Measurements from ENCODE around the gene OTOG.

OTOG gene

DNA sequence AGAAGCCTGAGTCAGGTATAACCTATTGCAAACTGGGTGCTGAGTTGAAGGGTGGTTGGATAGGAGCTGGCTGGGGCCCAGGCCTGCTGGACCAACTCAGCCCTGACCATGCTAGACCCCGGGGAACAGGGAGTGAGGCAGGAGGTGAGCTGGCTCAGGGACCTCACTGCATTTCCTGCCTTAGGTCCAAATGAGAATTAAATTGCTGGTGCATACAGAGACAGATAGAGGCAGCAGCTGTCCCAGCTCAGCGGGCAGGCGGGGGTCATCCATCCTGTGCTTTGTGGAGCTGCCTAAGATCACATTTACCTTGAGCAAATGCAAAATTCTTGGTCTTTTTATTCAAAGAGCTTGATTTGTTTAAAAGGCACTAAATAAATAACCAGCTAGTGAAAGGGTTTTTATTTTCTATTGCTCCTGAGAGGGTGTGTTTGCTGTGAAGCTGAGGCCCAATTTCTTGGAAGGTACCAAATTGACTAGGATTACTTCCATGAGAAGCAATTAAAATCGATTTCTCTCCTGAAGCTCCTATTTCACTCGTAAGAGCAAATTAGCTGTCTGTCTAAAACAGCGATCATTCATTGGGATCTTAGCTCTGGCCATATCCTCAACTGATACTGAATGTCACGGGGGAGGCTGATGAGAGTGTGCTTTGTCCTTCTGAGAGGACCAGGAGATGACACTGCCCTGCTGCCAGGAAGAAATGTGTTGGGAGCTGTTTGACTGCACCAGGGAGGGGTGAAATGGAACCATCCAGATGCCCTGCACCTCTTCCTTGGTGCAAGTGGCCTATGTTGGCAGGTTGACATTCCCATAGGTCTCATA lies 27.8 kb upstream of the OTOG start:
- no peak for DNase-seq (ENCODE audit: low read depth in 3 of 3)

GRCh38 chr11:17521106-17521900 lies 25.8 kb upstream of the OTOG start:
- no peak for DNase-seq (ENCODE audit: low read depth in 3 of 3)

DNA sequence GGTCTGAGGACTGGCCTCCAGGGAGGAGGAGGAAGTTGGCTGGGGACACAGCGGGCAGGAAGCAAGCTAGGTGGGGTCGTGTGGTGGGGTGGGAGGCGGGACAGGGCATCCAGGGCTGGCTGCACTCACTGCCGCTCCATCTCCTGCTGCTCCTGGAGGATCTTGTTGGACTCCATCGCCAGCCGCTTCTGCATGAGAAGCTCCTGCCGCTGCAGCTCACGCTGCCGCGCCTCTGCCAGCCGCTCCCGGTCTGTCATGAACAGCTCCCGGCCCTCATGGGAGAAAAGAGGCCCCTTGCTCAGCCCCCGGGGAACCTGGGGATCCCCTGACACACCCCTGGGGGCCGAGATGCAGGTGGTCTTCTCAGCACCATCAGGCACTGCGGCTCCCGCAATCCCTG lies 24.4 kb upstream of the OTOG start:
- DNase-seq (ENCODE audit: low read depth in 3 of 3) = no peak

DNA sequence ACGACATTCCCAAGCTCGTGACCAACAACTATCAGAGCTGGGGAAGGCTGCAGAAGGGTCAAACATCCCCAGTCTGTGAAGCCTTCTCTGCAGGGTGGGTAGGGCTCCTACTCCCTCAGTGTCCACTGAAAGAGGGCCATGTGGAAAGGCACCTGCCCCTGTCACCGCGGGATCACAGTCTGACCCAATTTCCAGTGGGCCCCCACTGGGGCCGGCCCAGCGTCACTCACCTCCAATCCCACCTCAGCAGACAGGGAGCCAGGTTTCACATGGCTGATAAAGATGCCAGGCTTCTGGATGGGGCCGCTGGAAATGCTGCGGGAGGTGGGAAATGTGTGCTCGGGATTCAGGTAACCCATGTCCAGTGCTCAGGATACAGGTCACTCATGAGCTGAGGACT lies 22.8 kb upstream of the OTOG start:
- DNase-seq (ENCODE audit: low read depth in 3 of 3) = no peak

GRCh38 chr11:17525570-17525969 lies 21.5 kb upstream of the OTOG start:
- DNase-seq (ENCODE audit: low read depth in 3 of 3) = no peak

- no peak for DNase-seq (ENCODE audit: low read depth in 3 of 3)
These were observed 20.7 kb upstream of the OTOG start for GRCh38 chr11:17526326-17526725.

GRCh38 chr11:17526931-17527627 lies 20.0 kb upstream of the OTOG start:
- no peak for DNase-seq (ENCODE audit: low read depth in 3 of 3)

- DNase-seq (ENCODE audit: low read depth in 3 of 3) = no peak
These were observed 19.4 kb upstream of the OTOG start for GRCh38 chr11:17527628-17527995.

DNA sequence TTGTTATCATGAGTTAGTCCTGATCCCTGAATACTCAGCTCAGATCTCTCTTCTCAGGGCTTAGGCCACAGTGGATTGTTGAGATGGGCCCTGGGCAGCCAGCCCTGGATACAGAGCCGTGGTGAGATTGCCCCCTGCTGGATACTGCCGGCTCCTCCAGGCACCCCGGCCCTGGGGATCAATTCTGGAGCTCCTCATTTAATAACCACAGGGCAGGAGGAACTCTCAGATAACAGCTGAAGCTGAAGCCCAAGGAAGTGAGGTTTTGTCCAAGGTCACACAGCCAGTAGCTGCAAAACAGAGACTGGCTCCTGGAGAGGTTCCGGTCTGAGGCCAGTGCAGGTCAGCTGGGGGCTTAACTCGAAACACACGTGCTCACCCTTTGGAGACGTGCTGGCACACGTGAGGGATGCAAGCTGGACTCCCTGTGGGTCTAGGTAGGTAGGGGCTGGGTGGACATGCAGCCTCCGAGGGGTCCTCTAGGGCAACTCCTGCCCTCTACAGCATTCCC lies 18.8 kb upstream of the OTOG start:
- DNase-seq (ENCODE audit: low read depth in 3 of 3) = peak in 1 of 3 experiments; percentile 21

DNA sequence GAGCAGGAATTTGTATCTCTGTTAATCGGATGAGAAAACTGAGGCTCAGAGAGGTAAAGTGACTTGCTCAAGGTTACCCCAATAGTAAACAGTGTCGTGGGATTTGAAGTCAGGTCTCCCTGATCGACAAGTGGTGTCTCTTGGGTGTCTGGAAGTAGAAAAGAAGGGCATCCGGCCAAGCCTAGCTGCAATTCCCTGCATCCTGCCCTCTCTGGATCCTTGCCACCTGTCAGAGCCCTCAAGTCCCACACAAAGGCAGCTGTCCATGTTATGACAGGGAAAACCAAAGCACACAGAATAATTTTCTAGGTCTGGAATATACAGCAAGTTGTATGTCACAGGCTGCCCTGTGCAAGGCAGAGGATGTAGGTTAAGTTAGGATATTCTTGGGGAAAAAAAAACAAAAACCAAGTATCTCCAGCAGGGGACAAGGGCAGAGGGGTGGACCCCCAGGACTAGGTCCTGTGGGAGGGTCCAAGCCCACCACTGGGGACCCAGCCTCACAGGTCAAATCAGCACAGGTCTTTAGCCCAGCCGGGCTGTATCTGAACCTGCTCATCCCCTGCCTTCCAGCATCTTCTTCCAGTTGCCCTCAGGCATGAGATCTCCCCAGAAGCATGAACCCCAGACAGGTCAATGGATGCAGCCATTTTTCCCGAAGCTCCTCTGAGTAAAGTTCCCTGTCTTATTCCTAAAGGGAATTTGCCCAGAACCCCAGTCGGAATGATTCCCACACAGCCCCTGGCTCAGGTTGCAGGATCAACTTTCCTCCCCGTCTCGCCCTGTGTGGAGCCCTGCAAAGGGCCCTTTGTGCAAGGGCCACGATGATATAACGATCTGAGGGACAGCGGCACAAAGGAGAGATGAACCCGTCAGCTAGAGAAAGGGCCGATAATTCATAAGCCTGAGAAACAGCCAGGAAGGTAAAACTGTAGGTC lies 17.9 kb upstream of the OTOG start:
- DNase-seq (ENCODE audit: low read depth in 3 of 3) = no peak

- no peak for DNase-seq (ENCODE audit: low read depth in 3 of 3)
These were observed 17.2 kb upstream of the OTOG start for GRCh38 chr11:17529844-17530185.

GRCh38 chr11:17531071-17531600 lies 15.9 kb upstream of the OTOG start:
- no peak for DNase-seq (ENCODE audit: low read depth in 3 of 3)

- no peak for DNase-seq (ENCODE audit: low read depth in 3 of 3)
These were observed 15.4 kb upstream of the OTOG start for GRCh38 chr11:17531636-17532113.

GRCh38 chr11:17532784-17533183 lies 14.3 kb upstream of the OTOG start:
- DNase-seq (ENCODE audit: low read depth in 3 of 3) = no peak

DNA sequence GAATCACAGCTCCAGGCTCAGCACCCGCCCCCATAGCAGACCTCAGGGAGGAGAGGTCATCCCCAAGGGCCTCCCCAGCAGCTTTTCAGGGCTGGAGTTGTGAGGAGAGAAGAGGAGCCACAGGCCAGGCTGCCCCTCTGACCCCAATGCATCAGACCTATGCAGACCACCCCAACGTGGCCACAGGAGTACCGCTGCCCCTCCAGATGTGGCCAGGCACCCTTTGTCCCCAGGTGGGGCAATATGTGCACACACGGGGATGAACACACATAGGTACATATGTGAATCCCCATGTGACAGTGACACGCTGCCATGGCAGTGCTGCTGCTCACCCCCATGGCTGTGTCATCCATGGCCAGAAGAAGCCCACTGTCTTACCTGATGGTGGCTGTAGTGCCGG lies 13.7 kb upstream of the OTOG start:
- no peak for DNase-seq (ENCODE audit: low read depth in 3 of 3)

DNA sequence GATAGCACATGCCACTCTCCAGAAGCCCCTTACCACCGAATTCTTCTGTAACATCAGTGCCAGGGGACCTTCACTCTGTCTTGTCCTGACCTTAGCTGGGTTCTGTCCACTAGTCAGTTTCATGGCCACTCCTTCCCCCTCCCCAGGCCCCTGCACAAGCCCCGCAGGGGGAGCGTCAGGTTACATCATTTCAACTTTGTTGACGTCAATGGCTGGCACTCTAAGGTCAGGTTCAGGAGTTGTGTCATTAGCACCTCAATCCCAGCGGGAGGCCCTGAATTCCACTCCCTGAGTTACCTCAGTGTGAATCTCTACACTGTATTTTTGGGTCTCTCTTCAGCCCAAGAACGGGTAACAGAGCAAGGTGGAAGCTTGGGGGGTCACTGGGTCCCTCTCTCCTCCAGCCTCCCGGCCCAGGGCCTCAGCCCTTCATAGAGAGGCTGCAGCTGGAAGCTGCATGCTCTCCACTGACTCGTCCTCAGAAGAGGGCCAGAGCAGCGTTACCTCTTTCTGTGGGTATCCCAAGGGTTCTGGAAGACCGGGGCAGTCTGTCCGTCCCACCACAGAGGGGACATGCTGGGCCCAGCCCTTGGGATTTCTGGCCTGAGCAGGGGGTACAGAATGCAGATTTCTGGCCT lies 13.2 kb upstream of the OTOG start:
- no peak for DNase-seq (ENCODE audit: low read depth in 3 of 3)

DNA sequence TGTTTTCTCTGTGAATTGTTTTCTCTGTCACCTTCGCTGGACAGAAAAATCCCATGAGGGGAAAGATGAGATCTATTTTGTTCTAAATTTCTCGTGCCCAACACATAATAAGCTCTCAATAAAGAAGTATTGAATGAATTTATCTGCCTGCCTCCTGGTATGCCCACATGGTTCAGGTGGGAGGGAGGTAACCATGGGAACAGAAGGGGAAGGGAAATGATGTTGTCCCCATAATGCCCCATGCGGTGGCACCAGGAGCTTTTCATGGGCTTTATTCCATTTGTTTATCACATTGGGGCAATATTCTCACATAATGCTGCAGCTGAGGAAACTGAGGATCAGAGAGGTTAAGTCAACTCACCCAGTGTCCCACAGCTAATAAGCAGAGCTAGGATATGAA lies 11.6 kb upstream of the OTOG start:
- DNase-seq (ENCODE audit: low read depth in 3 of 3) = no peak

DNA sequence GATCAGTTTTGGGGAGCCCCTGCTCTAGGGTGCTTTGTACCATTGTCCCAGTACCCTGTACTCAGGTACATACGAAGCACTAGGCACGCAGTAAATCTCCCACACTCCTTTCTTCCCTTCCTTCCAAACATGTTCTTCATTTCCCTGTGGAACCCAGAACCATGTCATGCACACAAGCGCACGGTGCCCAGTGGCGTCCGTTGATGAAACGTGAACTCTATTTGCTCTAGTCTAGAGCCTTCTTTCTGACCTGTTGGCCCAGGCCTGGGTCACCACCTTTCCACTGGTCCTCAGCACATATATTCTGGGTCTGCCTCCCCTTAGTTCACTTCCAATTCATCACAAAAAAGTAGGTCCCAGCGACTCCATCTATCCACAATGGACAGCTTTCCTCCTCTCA lies 9.8 kb upstream of the OTOG start:
- no peak for DNase-seq (ENCODE audit: low read depth in 3 of 3)

- DNase-seq (ENCODE audit: low read depth in 3 of 3) = no peak
These were observed 9.0 kb upstream of the OTOG start for GRCh38 chr11:17538054-17538453.

- no peak for DNase-seq (ENCODE audit: low read depth in 3 of 3)
These were observed 8.3 kb upstream of the OTOG start for GRCh38 chr11:17538731-17539130.

- no peak for DNase-seq (ENCODE audit: low read depth in 3 of 3)
These were observed 6.3 kb upstream of the OTOG start for GRCh38 chr11:17540807-17541206.
